Endometrial microvascular endothelial cells (primary cell): Measurements from ENCODE around the gene AP1M2. TPM values are rescaled to one million over a fixed set of nuclear protein-coding genes. Genes with fewer than 3 reads are reported as not detected.
"Not testable (repeated sequence)": the region's sequence is repeated elsewhere in the genome, so short reads cannot be mapped to it uniquely, and the experiment has no call there.

Experiments
- in situ Hi-C: cut with HindIII; loops from 2 replicates; pipeline ENCODE4 v1.10.0; 2017; ENCODE audit warnings: low sequenced_read_pairs, low pct_unique_long_range_greater_than_20kb; ENCODE audit errors: inconsistent ontology term
- total RNA-seq: library from RNA; depleted of rRNA; stranded (reverse); fragments of >200 nt; gene quantifications from one replicate; pipeline ENCODE4 v1.2.3, GENCODE V29; 2015; ENCODE audit errors: inconsistent ontology term

Gene AP1M2
- total RNA-seq, 1 donor from 2014 or later, result not detected

GRCh38 chr19:10603084-10603872 lies 16.2 kb upstream of the AP1M2 start:
- in situ Hi-C loops, result no loop called here

DNA sequence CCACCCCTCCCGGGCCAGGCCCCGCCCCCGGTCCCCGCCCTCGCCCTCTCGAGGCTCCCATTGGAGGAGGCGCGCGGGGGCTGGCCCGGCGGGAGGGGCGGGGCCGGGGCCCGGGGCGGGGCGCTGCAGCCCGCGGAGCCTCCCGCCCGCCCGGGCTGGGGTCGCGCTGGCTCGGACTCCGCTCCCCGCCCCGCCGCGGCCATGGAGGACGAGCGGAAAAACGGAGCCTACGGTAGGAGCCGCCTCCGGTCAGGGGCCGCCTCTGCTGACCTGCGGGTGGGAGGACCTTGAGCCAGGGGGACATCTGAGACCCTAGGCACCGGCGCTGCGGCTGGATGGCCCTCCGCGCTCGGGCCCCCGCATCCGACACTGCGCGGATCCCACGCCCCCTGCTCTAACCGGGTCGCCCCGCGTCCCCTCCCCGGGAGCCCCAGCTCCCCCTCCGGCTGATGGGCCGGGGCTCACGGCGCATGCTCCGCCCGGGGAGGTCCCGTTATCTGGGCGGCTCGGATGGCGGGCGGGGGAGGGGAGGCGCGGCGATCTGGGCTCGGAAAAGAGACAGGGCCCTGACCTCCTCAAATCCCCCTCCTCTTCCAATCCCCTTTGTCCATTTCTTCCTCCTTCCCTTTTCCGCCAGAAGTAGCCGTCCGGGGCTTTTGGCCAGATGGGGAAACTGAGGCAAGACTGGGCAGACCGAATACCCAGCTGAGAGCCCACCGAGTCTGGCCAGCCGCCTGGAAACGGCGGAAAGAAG lies 15.4 kb upstream of the AP1M2 start:
- in situ Hi-C loops, result no loop called here

- in situ Hi-C loops, result no loop called here
Measured at GRCh38 chr19:10601999-10602329, 14.9 kb upstream of the AP1M2 start.

- in situ Hi-C loops, result no loop called here
Measured at GRCh38 chr19:10600149-10600548, 13.0 kb upstream of the AP1M2 start.

GRCh38 chr19:10593820-10594637 lies 6.9 kb upstream of the AP1M2 start:
- in situ Hi-C loops, result no loop called here

DNA sequence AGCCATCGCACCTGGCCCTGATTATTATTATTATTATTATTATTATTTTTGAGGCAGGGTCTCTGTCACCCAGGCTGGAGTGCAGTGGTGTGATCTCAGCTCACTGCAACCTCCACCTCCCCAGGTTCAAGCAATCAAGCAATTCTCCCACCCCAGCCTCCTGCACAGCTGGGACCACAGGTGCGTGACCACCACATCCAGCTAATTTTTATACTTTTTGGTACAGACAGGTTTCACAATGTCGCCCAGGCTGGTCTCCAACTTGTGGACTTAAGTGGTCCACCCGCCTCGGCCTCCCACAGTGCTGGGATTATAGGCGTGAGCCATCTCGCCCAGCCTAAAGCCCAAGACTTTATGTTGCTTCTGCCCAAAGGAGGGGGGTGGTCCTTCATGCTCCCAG lies 6.0 kb upstream of the AP1M2 start:
- in situ Hi-C loops, result no loop called here

GRCh38 chr19:10587839-10588150 lies 683 bp upstream of the AP1M2 start:
- in situ Hi-C loops, result no loop called here

GRCh38 chr19:10586396-10586795 lies 716 bp downstream of the AP1M2 start:
- in situ Hi-C loops, result no loop called here

DNA sequence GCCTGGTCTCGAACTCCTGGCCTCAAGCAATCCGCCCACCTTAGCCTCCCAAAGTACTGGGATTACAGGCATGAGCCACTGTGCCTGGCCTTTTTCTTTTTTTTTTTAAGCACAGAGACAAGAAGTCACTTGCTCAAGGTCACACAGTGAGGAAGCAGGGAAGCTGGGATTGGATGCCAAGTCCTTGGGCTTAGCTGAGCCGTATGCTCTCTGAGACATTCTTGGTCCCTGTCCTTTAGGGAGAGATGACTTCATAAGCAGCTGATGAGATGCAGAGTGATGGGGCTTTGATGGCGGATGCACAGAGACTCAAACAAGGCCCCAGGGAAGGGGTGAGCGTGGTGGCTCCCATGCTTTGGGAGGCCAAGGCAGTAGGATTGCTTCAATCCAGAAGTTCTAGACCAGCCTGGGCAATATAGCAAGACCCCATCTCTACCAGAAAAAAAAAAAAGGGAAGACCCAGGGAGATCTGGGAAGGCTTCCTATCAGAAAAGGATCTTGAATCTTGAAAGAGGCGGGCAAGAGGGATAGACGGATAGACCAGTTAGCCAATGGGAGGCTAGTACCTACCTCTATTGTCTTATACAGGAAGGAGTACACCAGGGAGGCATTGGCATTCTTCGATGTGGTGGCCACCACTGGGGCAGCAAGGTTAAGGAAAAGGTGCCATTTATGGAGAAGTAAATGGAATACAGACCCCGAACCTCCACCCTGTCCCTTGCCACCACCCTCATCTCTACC lies 3.9 kb downstream of the AP1M2 start:
- in situ Hi-C loops, result no loop called here

- in situ Hi-C loops, result no loop called here
Measured at GRCh38 chr19:10582091-10582490, 5.0 kb downstream of the AP1M2 start.

- in situ Hi-C loops, result no loop called here
Measured at GRCh38 chr19:10580979-10581631, 6.0 kb downstream of the AP1M2 start.

DNA sequence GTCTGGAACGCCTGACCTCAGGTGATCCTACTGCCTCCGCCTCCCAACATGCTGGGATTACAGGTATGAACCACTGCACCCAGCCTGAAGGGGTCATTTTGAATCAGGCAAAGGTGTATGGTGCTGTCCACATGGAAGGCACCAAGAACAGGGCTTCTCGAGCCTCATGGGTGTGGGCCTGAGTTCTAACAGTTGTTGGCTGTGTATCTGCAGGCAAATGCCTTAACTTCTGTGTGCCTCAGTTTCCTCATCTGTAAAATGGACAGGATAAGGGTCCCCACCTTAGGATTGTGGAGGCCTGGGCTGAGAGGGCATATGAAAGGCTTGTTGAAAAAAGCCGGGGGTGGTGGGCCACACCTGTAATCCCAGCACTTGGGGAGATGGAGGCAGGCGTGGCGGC lies 9.2 kb downstream of the AP1M2 start:
- in situ Hi-C loops, result no loop called here

DNA sequence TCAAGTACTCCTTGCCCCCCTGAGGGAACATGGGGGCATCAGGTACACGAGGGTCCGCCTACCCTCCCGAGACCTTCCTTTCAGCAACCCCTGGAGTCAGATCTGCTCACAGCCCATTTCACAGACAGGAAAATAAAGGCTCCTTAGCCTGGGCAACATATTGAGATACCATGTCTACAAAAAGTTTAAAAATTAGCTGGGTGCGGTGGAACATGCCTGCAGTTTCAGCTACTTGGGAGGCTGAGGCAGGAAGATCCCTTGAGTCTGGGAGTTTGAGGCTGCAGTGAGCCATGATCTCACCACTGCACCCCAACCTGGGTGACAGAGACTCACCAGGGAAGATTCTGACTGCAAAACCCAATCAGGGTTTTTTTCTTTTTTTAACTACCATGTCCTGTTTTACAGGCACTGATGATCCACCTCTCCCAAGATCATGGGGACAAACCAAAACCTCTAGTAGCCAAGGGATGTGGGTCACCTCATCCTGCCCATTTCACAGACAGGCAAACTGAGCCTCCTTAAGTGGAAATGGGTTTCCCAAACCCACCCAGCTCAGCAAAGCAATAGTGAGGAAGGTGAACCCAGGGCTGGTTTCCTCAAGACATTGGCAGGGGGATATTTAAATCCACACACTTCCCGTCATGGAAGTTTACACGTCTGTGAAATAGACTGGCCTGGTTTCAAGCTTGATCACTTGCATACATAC lies 11.9 kb downstream of the AP1M2 start:
- in situ Hi-C loops, result no loop called here

- in situ Hi-C loops, result no loop called here
Measured at GRCh38 chr19:10574462-10574861, 12.7 kb downstream of the AP1M2 start.

GRCh38 chr19:10573793-10574192 lies 13.3 kb downstream of the AP1M2 start:
- in situ Hi-C loops, result not testable (repeated sequence)

DNA sequence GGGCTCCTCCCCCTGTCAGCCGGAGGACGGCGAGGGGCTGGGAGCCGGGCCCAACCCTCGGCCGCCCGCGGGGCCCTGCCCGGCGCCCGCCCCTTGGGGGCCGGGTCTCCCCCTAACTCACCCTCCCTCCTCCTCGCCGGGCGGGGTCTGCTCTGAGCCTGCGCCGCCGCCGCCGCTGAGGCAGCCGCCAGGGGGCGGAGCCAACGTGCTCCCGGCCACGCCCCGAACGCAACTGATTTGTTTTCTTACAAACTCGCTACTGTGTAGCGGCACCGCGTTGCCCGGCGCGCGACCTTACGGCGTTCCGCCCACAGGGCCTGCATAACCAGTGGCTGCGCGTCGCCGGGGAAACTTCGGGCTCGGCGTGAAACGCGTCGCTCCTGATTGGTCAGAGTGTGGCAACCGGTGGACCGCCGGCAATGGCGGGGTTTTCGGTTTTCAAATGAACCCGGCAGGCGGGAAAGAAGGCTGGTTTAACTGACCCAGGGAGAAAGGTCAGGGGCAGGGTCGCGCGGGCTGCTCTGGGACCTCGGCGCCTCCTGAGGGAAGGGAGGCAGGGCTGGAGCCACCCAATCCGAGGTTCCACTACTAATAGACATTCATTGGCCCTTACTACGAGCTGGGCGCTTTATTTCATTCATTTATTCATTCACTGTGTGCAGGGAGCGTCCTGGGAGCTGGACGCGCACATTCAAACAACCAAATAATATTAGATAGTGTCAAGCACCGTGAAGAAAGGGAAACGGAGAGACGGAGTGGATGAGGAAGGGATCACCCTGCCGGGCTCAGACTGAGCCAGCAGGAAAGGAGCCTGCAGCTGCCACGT lies 18.1 kb downstream of the AP1M2 start, which contains the start of gene CDKN2D:
TSS of gene CDKN2D (minus strand) at position 154 of the 826 bp plus-strand sequence. CDS start 326 bp downstream, outside the sequence.
- in situ Hi-C loops, result no loop called here
